Natural killer cell (primary cell): Measurements from ENCODE around the gene ZSWIM9. TPM values are rescaled to one million over a fixed set of nuclear protein-coding genes. Genes with fewer than 3 reads are reported as not detected.

Experiments
- ATAC-seq, 3 donors: fragments of 150-1000 bp in 2 of 3; fragments of 200-7000 bp in 1 of 3; cut with Tn5 transposase; 1 replicate in 1 of 3; 2 replicates in 2 of 3; pipeline ENCODE4 v1.10.0; 2021; ENCODE audit warnings: mild to moderate bottlenecking in 2 of 3, moderate library complexity in 2 of 3
- DNase-seq, 2 donors: peaks; one replicate each; pipeline versions ENCODE4 v3.0.0 to v3.0.0-alpha.2; 2013 to 2021; ENCODE audit warnings: mixed read lengths in 1 of 2
- H3K27ac ChIP-seq: one replicate; pipeline ENCODE4 v1.5.1; 2013; ENCODE audit warnings: mild to moderate bottlenecking, low read length
- H3K27me3 ChIP-seq: one replicate; pipeline ENCODE4 v1.6.1; 2013; ENCODE audit warnings: low read length; ENCODE audit not compliant: control insufficient read depth, insufficient read depth
- H3K36me3 ChIP-seq: one replicate; pipeline ENCODE4 v1.6.1; 2013; ENCODE audit warnings: low read length; ENCODE audit not compliant: control insufficient read depth, insufficient read depth
- H3K4me1 ChIP-seq: one replicate; pipeline ENCODE4 v1.6.1; 2013; ENCODE audit warnings: low read length; ENCODE audit not compliant: control insufficient read depth, insufficient read depth
- H3K4me3 ChIP-seq: one replicate; pipeline ENCODE4 v1.5.1; 2013; ENCODE audit warnings: low read length
- H3K9me3 ChIP-seq: one replicate; pipeline ENCODE4 v1.6.1; 2013; ENCODE audit warnings: low read length; ENCODE audit not compliant: control insufficient read depth, insufficient read depth
- H3K27ac Mint-ChIP-seq, 2 donors: one replicate each; pipeline ENCODE4 v1.8.0; 2022; ENCODE audit warnings: mild to moderate bottlenecking in 2 of 2, mixed read lengths in 2 of 2, moderate library complexity in 1 of 2
- H3K27me3 Mint-ChIP-seq, 2 donors: one replicate each; pipeline ENCODE4 v1.8.0; 2022; ENCODE audit warnings: low read depth in 2 of 2, mixed read lengths in 2 of 2
- H3K36me3 Mint-ChIP-seq: one replicate; pipeline ENCODE4 v1.8.0; 2022; ENCODE audit warnings: mixed read lengths
- H3K4me1 Mint-ChIP-seq, 2 donors: one replicate each; pipeline ENCODE4 v1.8.0; 2022; ENCODE audit warnings: mixed read lengths in 2 of 2
- H3K4me3 Mint-ChIP-seq: one replicate; pipeline ENCODE4 v1.8.0; 2022; ENCODE audit warnings: mild to moderate bottlenecking, moderate library complexity, mixed read lengths
- H3K9me3 Mint-ChIP-seq, 2 donors: one replicate each; pipeline ENCODE4 v1.8.0; 2022; ENCODE audit warnings: mixed read lengths in 2 of 2
- CTCF ChIP-seq: fragments of 200-600 bp; IDR thresholded peaks from one replicate; pipeline ENCODE4 v1.8.0; 2022; ENCODE audit warnings: antibody characterized with exemption
- WGBS: methylation state at CpG from one replicate; pipeline ENCODE4 v1.1.7; 2013; ENCODE audit warnings: missing lambda C conversion rate; ENCODE audit not compliant: insufficient coverage; 5-methylcytosine and 5-hydroxymethylcytosine counted together
- intact Hi-C: fragments of 100-400 bp; cut with micrococcal nuclease; formaldehyde crosslinking; loops from one replicate; pipeline ENCODE4 v1.14.2; 2022
- total RNA-seq, 4 donors: library from RNA; stranded (reverse); fragments of 120-200 nt in 1 of 4; gene quantifications; one replicate each; pipeline versions ENCODE4 v1.2.3 to v1.2.4, GENCODE V29; 2013 to 2022

The ZSWIM9 gene
- total RNA-seq, 3 donors from 2014 or later (not counting 1 experiment from before 2014, with no cell fraction given), result 4.0 to 7.0 (median 5.4) TPM

- no peaks in the 10 kb centered on the region for H3K27me3 ChIP-seq
- DNase-seq, result no peak
- TF ChIP-seq CTCF, result no peak
- H3K36me3 ChIP-seq, result no peaks in the 10 kb centered on the region
- intact Hi-C loops, result no loop called here
- Mint-ChIP-seq H3K27ac (no peak overlapping the region), H3K4me1 (peaks cover 4 to 6% of the 10 kb centered on the region in 2 donors), H3K9me3 (no peaks in the 10 kb centered on the region), H3K4me3 (no peak overlapping the region), H3K27me3 (no peaks in the 10 kb centered on the region), H3K36me3 (no peaks in the 10 kb centered on the region)
- WGBS, result 90% methylated on average over 95 of the region's 95 CpGs
- H3K4me1 ChIP-seq, result peaks cover 11% of the 10 kb centered on the region
- ATAC-seq, result no peak
- H3K4me3 ChIP-seq, result no peak overlapping the region
- no peak overlapping the region for H3K27ac ChIP-seq
- H3K9me3 ChIP-seq, result no peaks in the 10 kb centered on the region
These were observed 24.7 kb downstream of the ZSWIM9 start for GRCh38 chr19:48194844-48195830.

GRCh38 chr19:48196321-48196763, 25.9 kb downstream of the ZSWIM9 start:
- H3K27ac ChIP-seq, result no peak overlapping the region
- Mint-ChIP-seq H3K4me3 (no peak overlapping the region), H3K4me1 (peaks cover 4 to 6% of the 10 kb centered on the region in 2 donors), H3K9me3 (no peaks in the 10 kb centered on the region), H3K27ac (no peak overlapping the region), H3K36me3 (no peaks in the 10 kb centered on the region), H3K27me3 (no peaks in the 10 kb centered on the region)
- ATAC-seq (peak in 1 of 3 donors; percentile 24), DNase-seq (no peak)
- H3K27me3 ChIP-seq, result no peaks in the 10 kb centered on the region
- no peak for TF ChIP-seq CTCF
- 86% methylated on average over 23 of the region's 23 CpGs for WGBS
- H3K4me1 ChIP-seq, result peaks cover 11% of the 10 kb centered on the region
- intact Hi-C loops, result no loop called here
- no peaks in the 10 kb centered on the region for H3K9me3 ChIP-seq
- no peaks in the 10 kb centered on the region for H3K36me3 ChIP-seq
- no peak overlapping the region for H3K4me3 ChIP-seq

- no peak for DNase-seq
- no peak for ATAC-seq
- H3K27me3 ChIP-seq, result no peaks in the 10 kb centered on the region
- H3K27me3 Mint-ChIP-seq, result no peaks in the 10 kb centered on the region
- no peaks in the 10 kb centered on the region for H3K9me3 Mint-ChIP-seq
- intact Hi-C loops, result no loop called here
- TF ChIP-seq CTCF, result no peak
- peaks cover 4 to 6% of the 10 kb centered on the region in 2 donors for H3K4me1 Mint-ChIP-seq
- no peaks in the 10 kb centered on the region for H3K9me3 ChIP-seq
- 87% methylated on average over 13 of the region's 13 CpGs for WGBS
- H3K4me1 ChIP-seq, result peaks cover 11% of the 10 kb centered on the region
- H3K27ac ChIP-seq, result no peak overlapping the region
- no peak overlapping the region for H3K27ac Mint-ChIP-seq
- H3K36me3 ChIP-seq, result no peaks in the 10 kb centered on the region
- H3K36me3 Mint-ChIP-seq, result no peaks in the 10 kb centered on the region
- H3K4me3 Mint-ChIP-seq, result no peak overlapping the region
- H3K4me3 ChIP-seq, result no peak overlapping the region
These were observed 26.6 kb downstream of the ZSWIM9 start for GRCh38 chr19:48196933-48197665.
